ENCODE measurements around the gene ANKH.

ANKH gene

GRCh38 chr5:14723701-14724132 lies 147.9 kb downstream of the ANKH start:
- Histone ChIP-seq H3K9ac (ENCODE audit: low read depth in 1 of 2, low read length in 2 of 2) (no peak overlapping the region), H3K4me1 (ENCODE audit: control insufficient read depth in 1 of 2, insufficient read depth in 2 of 2, low read length in 2 of 2) (peaks cover 12 to 13% of the 10 kb centered on the region in 2 donors), H3K27me3 (ENCODE audit: control insufficient read depth in 1 of 2, insufficient read depth in 2 of 2, low read length in 2 of 2) (no peaks in the 10 kb centered on the region), H3K9me3 (ENCODE audit: control insufficient read depth in 1 of 2, low read length in 2 of 2) (no peaks in the 10 kb centered on the region), H3K4me3 (ENCODE audit: low read depth in 1 of 2, low read length in 2 of 2) (no peak overlapping the region), H3K27ac (ENCODE audit: low read depth, low read length) (no peak overlapping the region), H3K36me3 (ENCODE audit: control insufficient read depth in 1 of 2, insufficient read depth in 2 of 2, low read length in 2 of 2) (peaks cover 0 to 24% of the 10 kb centered on the region in 2 donors)

- Histone ChIP-seq H3K27ac (ENCODE audit: low read depth, low read length) (no peak overlapping the region), H3K9ac (ENCODE audit: low read depth in 1 of 2, low read length in 2 of 2) (no peak overlapping the region), H3K9me3 (ENCODE audit: control insufficient read depth in 1 of 2, low read length in 2 of 2) (no peaks in the 10 kb centered on the region), H3K27me3 (ENCODE audit: control insufficient read depth in 1 of 2, insufficient read depth in 2 of 2, low read length in 2 of 2) (no peaks in the 10 kb centered on the region), H3K4me3 (ENCODE audit: low read depth in 1 of 2, low read length in 2 of 2) (no peak overlapping the region), H3K4me1 (ENCODE audit: control insufficient read depth in 1 of 2, insufficient read depth in 2 of 2, low read length in 2 of 2) (peaks cover 5% of the 10 kb centered on the region in 2 donors), H3K36me3 (ENCODE audit: control insufficient read depth in 1 of 2, insufficient read depth in 2 of 2, low read length in 2 of 2) (peaks cover 0 to 27% of the 10 kb centered on the region in 2 donors)
These were observed 148.7 kb downstream of the ANKH start for GRCh38 chr5:14722923-14723322.

- no peaks in the 10 kb centered on the region for H3K9me3 ChIP-seq (ENCODE audit: control insufficient read depth in 1 of 2, low read length in 2 of 2)
- H3K27ac ChIP-seq (ENCODE audit: low read depth, low read length), result no peak overlapping the region
- H3K36me3 ChIP-seq (ENCODE audit: control insufficient read depth in 1 of 2, insufficient read depth in 2 of 2, low read length in 2 of 2), result peaks cover 0 to 33% of the 10 kb centered on the region in 2 donors
These were observed 149.5 kb downstream of the ANKH start for GRCh38 chr5:14721990-14722656.

GRCh38 chr5:14720236-14720923 lies 151.2 kb downstream of the ANKH start:
- H3K27ac ChIP-seq (ENCODE audit: low read depth, low read length), result no peak overlapping the region
- no peak overlapping the region for H3K4me3 ChIP-seq (ENCODE audit: low read depth in 1 of 2, low read length in 2 of 2)
- H3K4me1 ChIP-seq (ENCODE audit: control insufficient read depth in 1 of 2, insufficient read depth in 2 of 2, low read length in 2 of 2), result no peaks in the 10 kb centered on the region
- H3K27me3 ChIP-seq (ENCODE audit: control insufficient read depth in 1 of 2, insufficient read depth in 2 of 2, low read length in 2 of 2), result no peaks in the 10 kb centered on the region
- H3K9me3 ChIP-seq (ENCODE audit: control insufficient read depth in 1 of 2, low read length in 2 of 2), result no peaks in the 10 kb centered on the region
- H3K36me3 ChIP-seq (ENCODE audit: control insufficient read depth in 1 of 2, insufficient read depth in 2 of 2, low read length in 2 of 2), result peaks cover 4 to 32% of the 10 kb centered on the region in 2 donors
- no peak overlapping the region for H3K9ac ChIP-seq (ENCODE audit: low read depth in 1 of 2, low read length in 2 of 2)

More at GRCh38 chr5:14721990-14722656, 149.5 kb downstream of the ANKH start:
- H3K9ac ChIP-seq (ENCODE audit: low read depth in 1 of 2, low read length in 2 of 2), result no peak overlapping the region
- no peaks in the 10 kb centered on the region for H3K4me1 ChIP-seq (ENCODE audit: control insufficient read depth in 1 of 2, insufficient read depth in 2 of 2, low read length in 2 of 2)
- no peaks in the 10 kb centered on the region for H3K27me3 ChIP-seq (ENCODE audit: control insufficient read depth in 1 of 2, insufficient read depth in 2 of 2, low read length in 2 of 2)
- no peak overlapping the region for H3K4me3 ChIP-seq (ENCODE audit: low read depth in 1 of 2, low read length in 2 of 2)

GRCh38 chr5:14718778-14719177 lies 152.8 kb downstream of the ANKH start:
- no peak overlapping the region for H3K27ac ChIP-seq (ENCODE audit: low read depth, low read length)
- H3K9me3 ChIP-seq (ENCODE audit: control insufficient read depth in 1 of 2, low read length in 2 of 2), result no peaks in the 10 kb centered on the region
- H3K27me3 ChIP-seq (ENCODE audit: control insufficient read depth in 1 of 2, insufficient read depth in 2 of 2, low read length in 2 of 2), result no peaks in the 10 kb centered on the region
- H3K4me3 ChIP-seq (ENCODE audit: low read depth in 1 of 2, low read length in 2 of 2), result no peak overlapping the region
- H3K9ac ChIP-seq (ENCODE audit: low read depth in 1 of 2, low read length in 2 of 2), result no peak overlapping the region
- H3K4me1 ChIP-seq (ENCODE audit: control insufficient read depth in 1 of 2, insufficient read depth in 2 of 2, low read length in 2 of 2), result no peaks in the 10 kb centered on the region
- H3K36me3 ChIP-seq (ENCODE audit: control insufficient read depth in 1 of 2, insufficient read depth in 2 of 2, low read length in 2 of 2), result peaks cover 4 to 39% of the 10 kb centered on the region in 2 donors

- no peak overlapping the region for H3K4me3 ChIP-seq (ENCODE audit: low read depth in 1 of 2, low read length in 2 of 2)
- H3K9ac ChIP-seq (ENCODE audit: low read depth in 1 of 2, low read length in 2 of 2), result no peak overlapping the region
- H3K27ac ChIP-seq (ENCODE audit: low read depth, low read length), result no peak overlapping the region
- H3K27me3 ChIP-seq (ENCODE audit: control insufficient read depth in 1 of 2, insufficient read depth in 2 of 2, low read length in 2 of 2), result no peaks in the 10 kb centered on the region
- peaks cover 17 to 57% of the 10 kb centered on the region in 2 donors for H3K36me3 ChIP-seq (ENCODE audit: control insufficient read depth in 1 of 2, insufficient read depth in 2 of 2, low read length in 2 of 2)
- H3K9me3 ChIP-seq (ENCODE audit: control insufficient read depth in 1 of 2, low read length in 2 of 2), result no peaks in the 10 kb centered on the region
- H3K4me1 ChIP-seq (ENCODE audit: control insufficient read depth in 1 of 2, insufficient read depth in 2 of 2, low read length in 2 of 2), result no peaks in the 10 kb centered on the region
These were observed 154.5 kb downstream of the ANKH start for GRCh38 chr5:14716755-14717752.

DNA sequence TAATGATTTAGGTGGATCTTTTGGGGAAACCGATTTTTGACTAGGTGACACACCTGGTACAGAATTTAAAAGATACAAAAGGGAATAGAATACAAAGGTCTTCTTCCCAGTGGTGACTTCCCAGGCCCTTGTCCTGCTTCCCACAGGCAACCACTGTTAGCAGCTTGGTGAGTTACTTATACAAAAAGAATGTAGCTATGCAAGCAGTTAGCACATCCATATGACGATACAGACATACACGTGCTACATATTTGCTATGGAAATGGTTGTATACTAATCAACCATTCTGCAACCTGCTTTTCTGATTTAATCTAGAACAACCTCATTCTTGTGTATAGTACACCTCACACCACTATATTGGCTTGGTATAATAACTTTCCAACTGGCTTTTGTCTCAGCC lies 156.1 kb downstream of the ANKH start:
- Histone ChIP-seq H3K4me1 (ENCODE audit: control insufficient read depth in 1 of 2, insufficient read depth in 2 of 2, low read length in 2 of 2) (no peaks in the 10 kb centered on the region), H3K27me3 (ENCODE audit: control insufficient read depth in 1 of 2, insufficient read depth in 2 of 2, low read length in 2 of 2) (no peaks in the 10 kb centered on the region), H3K9me3 (ENCODE audit: control insufficient read depth in 1 of 2, low read length in 2 of 2) (no peaks in the 10 kb centered on the region), H3K36me3 (ENCODE audit: control insufficient read depth in 1 of 2, insufficient read depth in 2 of 2, low read length in 2 of 2) (peaks cover 28 to 66% of the 10 kb centered on the region in 2 donors), H3K9ac (ENCODE audit: low read depth in 1 of 2, low read length in 2 of 2) (no peak overlapping the region), H3K27ac (ENCODE audit: low read depth, low read length) (no peak overlapping the region), H3K4me3 (ENCODE audit: low read depth in 1 of 2, low read length in 2 of 2) (no peak overlapping the region)

GRCh38 chr5:14714706-14715105 lies 156.9 kb downstream of the ANKH start:
- Histone ChIP-seq H3K36me3 (ENCODE audit: control insufficient read depth in 1 of 2, insufficient read depth in 2 of 2, low read length in 2 of 2) (peaks cover 34 to 74% of the 10 kb centered on the region in 2 donors), H3K9me3 (ENCODE audit: control insufficient read depth in 1 of 2, low read length in 2 of 2) (no peaks in the 10 kb centered on the region), H3K27ac (ENCODE audit: low read depth, low read length) (no peak overlapping the region), H3K4me3 (ENCODE audit: low read depth in 1 of 2, low read length in 2 of 2) (no peak overlapping the region), H3K4me1 (ENCODE audit: control insufficient read depth in 1 of 2, insufficient read depth in 2 of 2, low read length in 2 of 2) (no peaks in the 10 kb centered on the region), H3K9ac (ENCODE audit: low read depth in 1 of 2, low read length in 2 of 2) (no peak overlapping the region), H3K27me3 (ENCODE audit: control insufficient read depth in 1 of 2, insufficient read depth in 2 of 2, low read length in 2 of 2) (no peaks in the 10 kb centered on the region)

DNA sequence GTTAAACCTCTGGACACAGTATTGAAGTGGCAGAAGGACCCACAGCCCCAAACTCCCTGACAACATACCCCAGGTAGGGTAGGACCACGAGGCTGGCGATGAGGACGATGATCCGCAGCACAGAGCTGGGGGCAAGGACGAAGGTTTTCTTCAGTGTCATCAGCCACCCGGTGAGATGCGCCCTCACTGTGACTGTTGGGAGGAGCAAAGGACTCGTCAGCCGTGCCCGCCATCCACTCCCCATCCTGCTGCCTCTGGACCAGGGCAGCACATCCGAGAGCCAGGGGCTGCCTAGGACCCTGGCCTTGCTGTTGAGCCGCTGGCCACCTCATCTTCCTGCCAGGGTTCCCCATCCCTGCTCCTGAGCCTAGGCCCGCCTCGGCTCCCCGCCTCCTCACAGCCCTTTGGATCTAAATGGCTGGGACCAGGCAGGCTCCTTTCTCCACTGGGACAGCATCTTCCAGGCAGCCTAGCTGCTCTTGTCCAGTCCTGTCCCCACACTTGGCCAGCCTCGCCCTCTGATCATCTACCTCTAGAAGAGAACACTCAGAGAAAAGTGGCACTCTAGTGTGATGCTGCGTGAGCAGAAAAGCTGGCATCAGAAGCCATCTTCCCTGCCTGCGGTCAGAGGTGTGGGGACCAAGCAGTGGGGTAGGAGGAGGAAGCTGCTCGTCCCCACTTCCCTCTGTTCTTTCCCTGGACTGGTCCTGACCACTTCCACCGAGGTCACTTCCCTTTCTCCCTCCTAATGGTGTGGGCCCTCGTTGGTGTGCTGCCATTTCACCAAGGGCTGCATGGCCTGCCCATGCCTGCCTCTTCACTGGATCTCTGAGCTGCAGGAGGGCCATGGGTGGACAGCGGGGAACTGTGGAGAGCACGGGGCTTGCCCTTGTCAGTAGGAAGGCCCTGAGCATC lies 157.8 kb downstream of the ANKH start:
- H3K9ac ChIP-seq (ENCODE audit: low read depth in 1 of 2, low read length in 2 of 2), result no peak overlapping the region
- H3K4me1 ChIP-seq (ENCODE audit: control insufficient read depth in 1 of 2, insufficient read depth in 2 of 2, low read length in 2 of 2), result no peaks in the 10 kb centered on the region
- no peak overlapping the region for H3K4me3 ChIP-seq (ENCODE audit: low read depth in 1 of 2, low read length in 2 of 2)
- H3K9me3 ChIP-seq (ENCODE audit: control insufficient read depth in 1 of 2, low read length in 2 of 2), result no peaks in the 10 kb centered on the region
- H3K36me3 ChIP-seq (ENCODE audit: control insufficient read depth in 1 of 2, insufficient read depth in 2 of 2, low read length in 2 of 2), result peaks cover 34 to 80% of the 10 kb centered on the region in 2 donors
- H3K27me3 ChIP-seq (ENCODE audit: control insufficient read depth in 1 of 2, insufficient read depth in 2 of 2, low read length in 2 of 2), result no peaks in the 10 kb centered on the region
- H3K27ac ChIP-seq (ENCODE audit: low read depth, low read length), result no peak overlapping the region

Measured in duodenal mucosa (tissue), 2 donors.